GM20000 (cell line): ENCODE data around the gene TRAPPC3.

Source experiments
- DNase-seq: peaks from one replicate; pipeline ENCODE4 v3.0.0; 2012; ENCODE audit warnings: low spot score
- CTCF ChIP-seq: IDR thresholded peaks from 2 replicates; pipeline ENCODE4 v1.5.1; 2012; ENCODE audit warnings: mild to moderate bottlenecking, control low read depth; ENCODE audit errors: extremely low read depth, missing control alignments

TRAPPC3 gene

GRCh38 chr1:36136535-36136934 lies 12.8 kb downstream of the TRAPPC3 start:
- no peak for TF ChIP-seq CTCF
- DNase-seq, result no peak

GRCh38 chr1:36135796-36136195 lies 13.5 kb downstream of the TRAPPC3 start:
- DNase-seq, result no peak
- TF ChIP-seq CTCF, result no peak

- no peak for TF ChIP-seq CTCF
- no peak for DNase-seq
Measured at GRCh38 chr1:36135330-36135667, 14.0 kb downstream of the TRAPPC3 start.

GRCh38 chr1:36134505-36135329 lies 14.6 kb downstream of the TRAPPC3 start:
- DNase-seq, result peak; percentile 79
- TF ChIP-seq CTCF, result peak; percentile 48

- TF ChIP-seq CTCF, result no peak
- no peak for DNase-seq
Measured at GRCh38 chr1:36134031-36134430, 15.3 kb downstream of the TRAPPC3 start.

GRCh38 chr1:36133484-36133883 lies 15.8 kb downstream of the TRAPPC3 start:
- DNase-seq, result no peak
- no peak for TF ChIP-seq CTCF

- TF ChIP-seq CTCF, result no peak
- no peak for DNase-seq
Measured at GRCh38 chr1:36132029-36132428, 17.3 kb downstream of the TRAPPC3 start.
